ENCODE measurements around the gene GLB1L2.

Gene GLB1L2

DNA sequence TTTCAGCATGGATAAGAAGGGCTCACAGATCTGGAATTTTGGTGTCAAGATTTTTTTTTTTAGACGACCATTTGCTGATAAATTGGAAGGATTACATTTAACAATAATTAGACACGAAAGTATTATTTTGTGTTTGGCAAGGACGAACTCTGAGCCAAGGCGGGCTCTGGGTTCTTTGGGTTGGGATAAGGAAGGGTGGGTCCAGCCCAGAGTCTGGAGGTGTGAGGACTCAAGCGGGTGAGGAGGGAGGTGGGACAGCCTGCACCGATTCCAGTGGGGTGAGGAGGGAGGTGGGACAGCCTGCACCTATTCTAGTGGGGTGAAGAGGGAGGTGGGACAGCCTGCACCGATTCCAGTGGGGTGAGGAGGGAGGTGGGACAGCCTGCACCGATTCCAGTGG, 76.1 kb downstream of the GLB1L2 start:
- no peak for DNase-seq

DNA sequence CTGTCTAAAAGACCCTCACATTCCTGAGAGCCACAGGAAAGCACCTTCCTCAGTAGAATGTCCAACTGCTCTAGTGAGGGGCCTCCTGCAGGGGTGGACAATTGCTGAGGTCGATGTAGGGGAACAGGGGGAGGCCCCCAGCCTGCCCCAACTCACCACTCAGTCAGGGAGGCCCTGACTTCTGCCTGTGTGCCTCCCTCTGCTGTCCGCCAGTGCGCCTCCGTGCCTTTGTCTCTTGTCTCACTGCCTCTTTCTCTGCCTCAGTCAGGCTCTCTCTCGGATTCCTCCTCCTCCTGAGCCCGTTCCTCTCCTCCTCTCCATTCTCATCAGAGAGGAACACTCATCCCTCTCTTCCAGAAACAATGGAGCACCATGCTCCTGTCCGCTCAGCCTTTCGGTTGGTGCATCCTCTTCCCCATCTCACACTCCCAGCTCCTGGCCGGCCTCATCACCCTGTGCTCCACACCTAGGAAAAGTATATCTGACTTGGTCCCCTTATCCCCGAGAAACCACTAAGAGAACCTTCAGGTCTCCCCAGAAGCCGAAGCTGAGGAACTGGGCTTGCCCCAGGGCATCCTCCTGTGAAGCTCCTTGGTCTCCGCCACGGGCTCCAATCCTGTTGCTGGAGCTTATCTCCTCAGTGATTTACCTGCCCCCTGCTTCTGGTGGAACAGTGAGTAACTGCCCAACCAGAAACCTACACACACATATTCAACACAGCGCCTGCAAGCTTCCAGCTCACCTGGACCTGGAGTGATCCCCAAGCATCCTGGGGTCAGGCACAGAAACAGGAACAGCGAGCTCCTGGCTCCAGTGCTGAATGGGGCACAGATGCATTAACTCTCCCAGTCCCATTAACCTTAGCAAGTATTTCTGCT, 78.0 kb downstream of the GLB1L2 start:
- DNase-seq: no peak

DNA sequence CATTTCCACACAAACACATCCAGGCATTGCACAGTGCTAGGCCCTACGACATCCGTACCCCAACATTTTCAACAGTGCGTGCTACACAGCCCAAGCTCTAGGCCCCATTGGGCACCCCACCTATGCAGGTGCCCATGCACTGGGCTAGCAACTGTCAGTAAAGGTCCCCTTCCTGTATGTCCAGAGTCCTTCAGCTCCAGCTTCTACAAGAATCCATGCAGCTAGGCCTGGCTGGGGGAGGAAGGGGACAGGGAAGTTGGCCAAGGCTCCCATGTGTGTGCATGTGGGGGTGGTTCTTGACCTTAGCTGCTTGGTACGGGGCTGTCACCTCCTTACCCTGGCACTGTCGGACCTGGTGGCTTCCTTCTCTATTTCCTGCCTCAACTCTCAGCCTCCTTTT, 79.0 kb downstream of the GLB1L2 start:
- DNase-seq: no peak

DNA sequence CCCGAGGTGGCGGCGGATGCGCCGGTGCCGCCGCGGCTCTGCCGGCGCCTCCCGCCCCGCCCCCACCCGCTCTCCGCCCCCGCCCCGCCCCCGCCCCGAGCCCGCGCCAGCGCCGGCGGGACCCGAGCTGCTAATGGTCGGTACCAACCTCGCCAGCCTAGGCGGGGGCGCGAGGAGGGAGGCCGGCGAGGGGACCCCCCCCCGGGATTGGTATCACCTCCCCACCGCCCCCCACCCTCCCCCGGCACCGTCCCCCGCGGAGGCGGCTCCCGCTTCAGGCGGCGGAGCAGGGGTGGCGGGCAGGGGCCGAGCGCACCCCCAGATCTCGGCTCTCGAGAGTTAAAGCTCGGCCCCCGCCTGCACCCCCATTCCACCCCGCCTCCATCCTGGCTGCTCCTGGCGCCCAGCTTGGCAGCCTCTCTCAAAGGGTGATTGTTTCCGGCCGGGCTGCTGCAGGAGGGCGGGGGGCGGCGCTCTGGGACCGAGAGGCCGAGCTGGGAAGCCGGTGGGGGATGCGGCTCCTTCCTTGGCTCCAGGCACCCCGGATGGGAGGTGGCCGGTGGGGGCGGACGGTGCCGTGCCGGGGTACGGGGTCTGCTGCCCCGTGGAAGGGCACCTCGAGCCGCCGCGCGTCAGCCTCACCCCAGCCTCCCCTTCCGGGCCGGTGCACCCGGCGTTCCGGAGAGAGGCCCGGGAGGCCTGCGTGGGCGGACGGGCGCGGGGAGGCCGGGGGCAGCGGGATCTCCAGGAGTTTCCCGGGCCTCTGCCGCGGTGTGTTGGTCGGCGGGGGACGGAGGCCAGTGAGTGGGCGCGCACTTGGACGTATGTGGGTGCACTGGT, 80.6 kb downstream of the GLB1L2 start, which contains the start of gene B3GAT1:
TSS of gene B3GAT1 (minus strand) at position 40 of the 840 bp plus-strand sequence. CDS start 24,583 bp downstream, outside the sequence.
- peak; percentile 3 to 31 for DNase-seq

DNA sequence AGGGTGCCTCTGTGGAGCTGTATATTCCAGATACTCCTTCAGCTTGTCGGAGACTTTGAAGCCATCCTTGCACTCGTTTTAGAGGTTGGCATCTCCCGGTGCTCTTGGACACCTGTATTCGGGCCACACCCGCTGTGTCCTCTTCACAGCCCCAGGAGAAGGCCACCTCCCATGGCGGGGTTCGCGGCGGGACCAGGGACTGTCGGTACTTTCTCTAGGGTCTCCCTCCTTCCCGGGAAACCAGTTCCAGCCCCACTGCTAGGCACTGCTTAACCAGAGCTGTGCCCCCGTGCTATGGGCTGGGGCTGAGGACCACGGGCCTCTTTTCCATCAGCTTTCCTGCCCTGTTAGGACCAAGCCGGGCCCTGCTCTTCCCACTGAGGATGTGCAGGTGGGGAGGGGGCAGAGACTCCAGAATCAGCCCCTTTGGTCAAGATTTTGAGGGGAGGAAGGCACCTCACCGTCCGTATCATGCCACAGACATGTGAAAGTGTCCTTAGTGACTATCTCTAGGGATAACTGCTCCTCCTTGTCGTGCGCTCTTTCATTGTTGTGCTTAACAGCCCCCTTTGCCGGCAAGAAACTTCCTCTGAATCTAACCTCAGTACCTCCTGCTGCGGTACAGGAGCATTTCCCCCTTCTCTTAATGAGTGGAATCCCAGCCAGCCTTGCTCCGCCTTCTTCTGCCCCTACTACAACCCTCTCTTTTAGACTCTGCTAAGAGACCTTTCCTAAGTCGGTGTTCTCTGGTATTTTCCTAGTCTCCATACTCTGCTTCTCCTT, 81.4 kb downstream of the GLB1L2 start:
- no peak for DNase-seq

DNA sequence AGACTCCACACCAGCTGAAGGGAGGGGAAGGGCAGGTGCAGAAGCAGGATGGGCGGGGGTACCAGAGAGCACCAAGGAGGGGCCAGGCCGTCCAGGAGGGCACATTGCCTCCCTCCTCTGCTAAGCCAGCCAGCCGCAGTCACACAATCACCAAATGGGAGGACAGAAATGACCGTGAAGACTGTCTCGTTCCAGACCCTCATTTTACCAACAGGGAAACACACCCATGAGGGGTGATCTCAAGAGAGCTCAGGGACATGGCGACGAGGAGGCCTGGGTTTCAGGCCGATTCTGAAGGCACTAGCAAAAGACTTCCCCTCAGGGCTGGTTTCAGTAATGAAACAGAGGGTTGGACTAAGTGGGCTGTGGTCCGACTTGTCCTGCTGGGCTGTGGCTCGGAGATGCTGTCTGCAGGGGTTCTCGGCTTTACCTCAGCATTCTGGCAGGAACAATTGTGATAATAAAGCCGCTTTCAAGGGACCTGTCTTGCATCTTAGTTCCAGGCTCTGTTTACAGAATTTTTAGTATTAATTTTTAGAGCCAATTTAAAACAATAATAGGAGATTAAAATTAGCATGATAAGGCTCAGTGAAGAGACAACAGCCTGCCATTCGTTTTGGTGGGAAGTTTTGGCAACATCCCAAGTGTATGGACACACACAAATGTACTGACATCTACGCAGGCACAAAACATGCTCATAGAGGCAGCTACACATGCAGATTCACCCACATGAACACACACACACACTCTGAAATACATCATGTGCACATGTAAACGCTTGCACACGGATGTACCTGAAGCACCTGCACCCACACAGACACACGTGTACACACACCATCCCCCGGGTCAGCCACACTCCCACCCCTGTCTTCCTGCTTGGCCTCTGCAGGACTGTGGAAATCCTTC, 82.3 kb downstream of the GLB1L2 start:
- no peak for DNase-seq

DNA sequence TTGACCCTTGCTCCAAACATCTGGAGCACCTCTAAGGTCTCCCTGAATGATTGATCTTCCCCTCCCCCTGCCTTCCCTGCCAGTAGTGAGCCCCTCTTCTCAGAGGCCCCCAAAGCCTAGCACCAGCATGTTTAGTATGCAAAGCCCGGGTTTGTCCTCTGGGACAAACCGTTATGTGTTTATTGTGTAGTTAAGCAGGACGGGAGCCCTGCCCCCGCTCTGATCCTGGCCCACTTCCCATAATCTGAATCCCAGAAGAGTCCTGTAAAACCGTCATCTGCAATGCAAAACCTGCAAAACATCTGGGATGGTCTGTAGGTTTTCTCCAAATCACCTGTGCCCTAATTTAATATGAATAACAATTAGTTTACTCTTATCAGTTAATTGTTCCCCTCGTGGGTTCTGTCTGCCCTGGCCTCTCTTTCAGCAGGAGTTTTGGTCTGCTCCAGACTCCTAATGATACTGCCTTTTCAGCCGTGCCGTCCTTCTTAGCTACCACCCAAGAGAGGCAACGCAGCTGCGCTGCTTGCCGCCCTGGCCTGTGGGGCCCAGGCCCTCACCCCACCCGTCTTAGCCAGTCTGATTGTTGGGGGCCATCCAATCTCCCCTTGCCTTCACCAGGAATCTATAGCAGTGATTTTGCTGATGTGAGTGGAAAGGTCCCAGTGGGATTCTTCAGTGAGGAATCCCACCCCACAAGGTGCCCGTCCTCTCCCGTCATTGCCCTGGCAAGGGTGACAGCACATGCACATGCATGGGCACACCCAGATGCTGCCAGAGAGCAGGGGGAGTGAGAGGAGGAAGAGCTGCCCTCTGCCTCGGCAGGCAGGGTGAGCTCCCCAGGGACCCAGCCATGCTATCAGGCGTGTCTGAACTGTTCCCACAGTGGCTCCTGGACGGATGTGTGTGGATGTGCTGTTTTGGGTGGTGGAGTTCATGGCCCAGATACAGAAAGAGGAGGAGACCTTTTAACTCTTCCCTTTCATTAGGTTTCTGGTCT, 83.3 kb downstream of the GLB1L2 start:
- peak in 1 of 2 experiments; percentile 15 for DNase-seq

DNA sequence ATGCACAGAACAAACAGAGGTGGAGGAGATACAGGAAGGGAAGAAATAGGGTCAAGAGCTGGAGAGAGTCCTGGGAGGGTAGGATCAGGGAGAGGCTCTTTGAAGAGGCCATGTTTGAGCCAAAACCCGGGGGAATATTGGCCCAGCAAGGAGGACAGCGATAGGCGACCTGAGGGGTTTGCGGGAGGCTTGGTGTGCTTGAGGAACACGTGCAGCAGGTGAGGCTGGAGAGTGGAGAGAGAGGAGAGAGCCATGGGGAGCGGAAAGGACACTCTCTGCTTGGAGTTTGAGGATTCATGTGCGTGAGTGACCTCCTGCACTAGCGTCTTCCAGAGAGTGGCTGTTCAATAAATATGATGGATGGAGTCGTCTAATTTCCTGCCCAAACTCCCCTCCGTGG, 84.9 kb downstream of the GLB1L2 start:
- DNase-seq: no peak

DNA sequence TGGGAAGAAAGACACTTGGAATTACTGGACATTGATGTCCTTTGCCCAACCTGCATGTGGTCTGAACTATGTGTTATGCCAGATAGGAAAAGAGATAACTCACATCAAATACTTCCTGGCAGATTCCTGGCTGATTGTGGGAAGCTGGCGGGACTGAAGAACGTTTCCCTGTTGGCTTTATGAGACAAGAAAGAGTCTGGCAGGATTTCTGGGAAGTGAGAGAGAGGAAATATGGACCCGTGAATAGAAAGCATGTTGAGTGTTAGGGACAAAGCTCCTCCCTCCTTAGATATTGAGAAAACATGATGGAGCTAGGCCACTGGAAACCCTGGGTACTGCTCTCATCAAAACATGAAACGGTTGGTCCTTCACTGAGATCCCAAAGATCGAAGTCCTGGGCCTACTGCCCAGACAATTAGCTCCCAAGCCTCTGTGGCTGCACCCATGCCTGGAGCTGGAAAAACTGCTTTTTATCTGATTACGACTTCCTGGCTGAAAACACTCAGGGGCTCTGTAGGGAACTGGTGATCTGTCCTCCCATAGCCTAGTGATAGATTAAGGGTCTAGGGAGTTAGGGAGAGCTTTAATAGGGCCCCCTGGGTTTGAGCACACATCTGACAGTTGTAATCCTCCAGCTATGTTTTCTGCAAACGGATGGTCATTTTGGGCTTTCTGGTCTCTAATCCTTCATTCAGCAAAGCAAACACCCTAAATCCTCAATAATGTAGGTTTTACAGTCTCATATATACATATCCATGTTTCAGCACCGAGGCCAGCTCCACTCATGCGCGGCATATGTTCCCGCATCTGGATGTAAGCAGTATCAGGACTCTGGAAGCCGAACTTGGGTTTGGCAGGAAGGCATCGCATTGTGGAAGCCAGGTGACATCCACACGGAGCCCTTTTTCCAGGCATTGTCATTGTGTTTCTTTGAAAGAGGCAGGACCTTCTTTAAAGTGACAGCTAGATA, 86.4 kb downstream of the GLB1L2 start:
- peak in 1 of 2 experiments; percentile 21 for DNase-seq

DNA sequence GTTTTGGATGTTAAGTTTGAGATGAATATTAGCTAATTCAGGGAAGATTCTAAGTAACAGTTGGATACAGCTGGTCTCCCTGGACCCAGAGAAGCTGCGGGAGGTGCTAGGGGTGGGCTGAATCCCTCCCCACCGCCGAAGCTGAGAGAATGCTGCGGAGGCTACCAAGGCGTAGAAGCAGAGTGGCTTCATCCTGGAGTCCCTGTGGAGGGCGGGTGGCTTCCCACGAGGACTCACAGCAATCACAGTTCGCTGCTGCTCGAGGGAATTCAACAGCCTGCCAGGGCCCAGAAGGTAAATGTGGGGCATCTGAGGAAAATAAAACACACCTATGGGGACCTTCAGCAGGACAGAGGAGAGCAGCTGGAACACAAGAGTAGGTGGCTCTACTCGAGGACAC, 91.3 kb downstream of the GLB1L2 start:
- DNase-seq: no peak

DNA sequence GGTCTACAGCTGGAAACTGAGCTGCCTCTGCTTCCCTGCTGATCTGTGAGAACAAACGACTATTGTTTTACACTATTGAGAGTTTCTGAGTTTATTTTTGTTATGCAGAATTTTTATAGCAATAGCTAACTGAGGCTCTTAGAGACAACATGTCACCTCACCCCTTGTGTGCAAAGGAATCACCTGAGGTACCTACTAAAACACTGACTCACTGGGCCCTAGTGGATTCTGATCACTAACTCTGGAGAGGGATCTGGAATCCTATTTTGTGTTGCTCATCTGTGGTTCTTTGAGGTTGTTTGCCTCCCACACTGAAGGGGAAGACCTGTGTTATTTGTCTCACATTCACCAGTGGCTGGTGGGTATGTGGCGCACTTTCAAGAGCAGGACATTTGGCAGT, 93.6 kb downstream of the GLB1L2 start:
- no peak for DNase-seq

Measured in NCI-H524 (cell line).